ENCODE data around the gene BDKRB2.

GRCh38 chr14:96213871-96214465 is 9.3 kb downstream of the BDKRB2 start:
- TF ChIP-seq CTCF (IDR thresholded peaks at IDR 0.05; ENCODE audit: low read length) (no peak), EZH2 (IDR thresholded peaks at IDR 0.05; ENCODE audit: borderline replicate concordance, low read length) (no peak)

Measured in OCI-LY1 (cell line).